ES-I3 (cell line): ENCODE data around the gene MAMDC4.
"Not testable (repeated sequence)": the region's sequence is repeated elsewhere in the genome, so short reads cannot be mapped to it uniquely, and the experiment has no call there.

Experiments
- H3K36me3 ChIP-seq: 2 replicates; pipeline ENCODE4 v1.6.1; 2013; ENCODE audit warnings: mild to moderate bottlenecking, low read length, control low read depth, moderate library complexity; ENCODE audit not compliant: insufficient read depth
- H3K4me1 ChIP-seq: 2 replicates; pipeline ENCODE4 v1.6.1; 2013; ENCODE audit warnings: mild to moderate bottlenecking, control low read depth, low read length; ENCODE audit not compliant: insufficient read depth
- H3K9ac ChIP-seq: 2 replicates; pipeline ENCODE4 v1.6.1; 2013; ENCODE audit warnings: low read depth, mild to moderate bottlenecking, low read length, moderate library complexity
- H3K9me3 ChIP-seq: 2 replicates; pipeline ENCODE4 v1.6.1; 2013; ENCODE audit warnings: mild to moderate bottlenecking, low read length, moderate library complexity; ENCODE audit not compliant: control insufficient read depth, insufficient read depth

The MAMDC4 gene

DNA sequence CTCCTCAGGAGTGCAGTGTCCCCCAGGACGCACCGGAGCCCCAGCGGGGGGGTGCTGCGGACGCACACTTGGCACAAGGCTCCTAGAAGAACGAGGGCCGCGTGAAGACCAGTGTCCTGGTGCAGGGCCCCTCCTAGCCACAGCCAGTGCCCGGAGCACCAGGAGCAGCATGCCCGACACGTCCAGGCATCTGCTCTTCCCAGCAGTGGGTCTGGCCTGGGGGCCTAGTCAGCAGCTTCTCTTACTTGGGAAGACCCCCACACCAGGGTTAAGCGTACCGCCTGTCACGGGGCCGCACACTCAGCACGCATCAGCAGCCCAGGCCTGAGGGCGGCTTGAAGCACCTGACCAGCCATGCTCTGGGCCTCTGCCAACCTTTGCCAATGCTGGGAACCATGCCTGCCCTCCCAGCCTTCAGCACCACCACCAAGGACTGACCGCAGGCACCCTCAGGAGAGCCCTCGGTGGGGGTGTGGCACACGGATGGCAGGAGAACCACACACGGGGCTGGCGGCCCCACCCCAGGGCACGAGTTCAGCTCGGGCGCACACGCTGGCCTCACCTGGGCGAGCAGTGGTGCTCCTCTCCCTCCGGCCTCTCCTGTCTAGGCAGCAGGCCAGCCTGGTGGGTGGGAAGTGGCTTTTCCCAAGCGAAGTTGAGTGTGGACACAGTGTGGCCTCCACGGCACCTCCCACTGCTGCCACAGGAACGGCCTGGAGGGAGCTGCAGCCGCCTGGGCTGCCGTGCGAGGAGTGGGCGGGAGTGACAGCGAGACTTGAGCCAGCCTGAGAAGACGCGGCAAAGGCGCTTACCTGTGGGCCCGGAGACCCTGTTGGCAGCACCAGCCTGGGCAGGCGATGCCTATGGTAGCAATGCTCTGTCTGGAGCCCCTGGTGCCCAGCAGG, 21.9 kb upstream of the MAMDC4 start:
- Histone ChIP-seq H3K36me3 (no peaks in the 10 kb centered on the region; the same call in none of the 2 replicates), H3K9ac (no peak overlapping the region), H3K4me1 (no peaks in the 10 kb centered on the region), H3K9me3 (no peaks in the 10 kb centered on the region)

DNA sequence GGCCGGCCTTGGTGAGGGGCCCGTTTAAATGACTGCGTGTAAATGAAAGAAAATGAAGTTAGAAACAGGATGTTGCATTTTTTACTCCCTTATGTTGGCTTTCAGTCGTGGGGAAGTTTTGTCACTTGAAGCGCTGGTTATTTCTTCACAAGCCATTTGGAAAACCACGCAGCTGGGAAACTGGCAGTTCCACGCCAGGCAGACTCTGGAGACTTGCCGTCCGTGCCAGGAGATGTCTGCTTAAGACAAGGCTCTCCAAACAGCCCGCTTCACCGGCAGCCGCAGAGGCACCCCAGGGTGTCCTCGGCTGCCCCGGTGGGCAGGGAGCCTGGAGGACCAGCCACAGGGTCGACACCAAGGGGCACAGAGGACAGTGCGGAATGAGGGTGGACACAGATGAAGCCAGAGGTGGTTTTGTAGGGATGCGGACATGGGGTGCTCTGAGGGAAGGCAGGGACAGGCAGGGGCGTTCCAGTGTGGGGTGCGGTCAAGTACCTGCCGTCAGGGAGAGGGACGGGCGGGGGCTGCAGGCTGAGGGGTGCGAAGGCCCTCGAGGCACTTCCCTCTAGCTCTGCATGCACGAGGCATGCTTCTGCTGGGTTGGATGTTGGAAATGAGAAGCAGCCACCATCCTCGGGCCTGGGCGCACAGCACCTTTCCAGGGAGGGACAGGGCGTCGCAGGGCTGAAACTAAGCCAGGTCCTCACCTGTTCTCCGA, 21.0 kb upstream of the MAMDC4 start:
- no peaks in the 10 kb centered on the region for H3K4me1 ChIP-seq
- no peaks in the 10 kb centered on the region; the same call in none of the 2 replicates for H3K36me3 ChIP-seq
- no peaks in the 10 kb centered on the region for H3K9me3 ChIP-seq
- H3K9ac ChIP-seq, result no peak overlapping the region

DNA sequence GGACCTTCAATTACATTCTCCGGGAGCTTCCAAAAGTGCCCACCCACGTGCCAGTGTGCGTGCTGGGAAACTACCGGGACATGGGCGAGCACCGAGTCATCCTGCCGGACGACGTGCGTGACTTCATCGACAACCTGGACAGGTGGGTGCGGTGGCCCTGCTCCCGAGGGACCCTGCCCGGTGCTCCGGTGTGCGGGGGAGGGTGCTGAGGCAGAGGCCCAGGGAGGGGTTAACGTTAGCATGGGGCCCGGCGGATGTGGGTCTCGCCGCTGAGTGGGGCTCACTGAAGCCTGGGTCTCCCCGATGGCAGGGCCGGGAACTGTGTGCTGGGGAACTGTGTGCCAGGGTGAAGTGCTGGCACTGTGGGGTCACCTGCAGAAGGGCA, 20.4 kb upstream of the MAMDC4 start:
- H3K36me3 ChIP-seq, result no peaks in the 10 kb centered on the region; the same call in none of the 2 replicates
- H3K4me1 ChIP-seq, result no peaks in the 10 kb centered on the region
- no peak overlapping the region for H3K9ac ChIP-seq
- no peaks in the 10 kb centered on the region for H3K9me3 ChIP-seq

DNA sequence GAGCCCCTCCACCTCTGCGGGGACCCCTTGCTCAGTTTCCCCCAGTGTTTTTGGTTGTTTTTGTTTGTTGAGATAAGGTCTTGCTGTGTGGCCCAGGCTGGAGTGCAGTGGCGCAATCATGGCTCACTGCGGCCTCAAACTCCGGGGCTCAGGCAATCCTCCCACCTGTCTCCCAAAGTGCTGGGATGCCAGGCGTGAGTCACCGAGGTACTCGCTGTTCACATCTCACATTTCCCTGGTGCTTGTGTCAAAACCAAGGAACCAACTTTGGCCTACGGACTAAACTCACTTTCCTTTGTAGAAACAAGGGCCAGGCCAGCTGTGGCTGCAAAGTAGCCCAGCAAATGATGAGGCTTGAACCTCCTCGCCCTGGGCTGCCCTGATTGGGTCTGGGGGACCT, 19.6 kb upstream of the MAMDC4 start:
- Histone ChIP-seq H3K9ac (no peak overlapping the region), H3K4me1 (no peaks in the 10 kb centered on the region), H3K9me3 (no peaks in the 10 kb centered on the region), H3K36me3 (no peaks in the 10 kb centered on the region; the same call in none of the 2 replicates)

DNA sequence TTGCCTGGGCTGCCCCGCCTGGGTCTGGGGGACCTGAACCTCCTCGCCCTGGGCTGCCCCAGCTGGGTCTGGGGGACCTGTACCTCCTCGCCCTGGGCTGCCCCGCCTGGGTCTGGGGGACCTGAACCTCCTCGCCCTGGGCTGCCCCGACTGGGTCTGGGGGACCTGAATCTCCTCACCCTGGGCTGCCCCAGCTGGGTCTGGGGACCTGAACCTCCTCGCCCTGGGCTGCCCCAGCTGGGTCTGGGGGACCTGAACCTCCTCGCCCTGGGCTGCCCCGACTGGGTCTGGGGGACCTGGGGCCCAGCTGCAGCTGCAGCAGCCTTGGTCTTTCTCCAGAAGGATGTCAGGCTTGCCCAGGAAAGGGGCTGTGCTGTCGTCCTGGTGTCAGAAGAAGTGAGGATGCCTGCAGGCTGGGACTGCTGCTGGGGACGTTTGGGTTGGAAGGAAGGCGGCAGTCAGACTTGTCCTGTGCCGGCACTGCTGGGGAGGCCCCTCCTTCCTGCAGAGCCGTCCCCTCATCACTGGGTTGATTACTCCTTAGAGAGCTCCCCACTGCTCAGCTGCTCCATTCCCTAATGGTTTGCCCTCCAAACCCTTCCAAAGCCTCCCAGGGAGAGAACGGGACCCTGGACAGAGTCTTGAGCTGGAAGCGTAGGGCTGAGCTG, 18.6 kb upstream of the MAMDC4 start:
- not testable (repeated sequence) for H3K9ac ChIP-seq, H3K36me3 ChIP-seq, H3K4me1 ChIP-seq, H3K9me3 ChIP-seq

DNA sequence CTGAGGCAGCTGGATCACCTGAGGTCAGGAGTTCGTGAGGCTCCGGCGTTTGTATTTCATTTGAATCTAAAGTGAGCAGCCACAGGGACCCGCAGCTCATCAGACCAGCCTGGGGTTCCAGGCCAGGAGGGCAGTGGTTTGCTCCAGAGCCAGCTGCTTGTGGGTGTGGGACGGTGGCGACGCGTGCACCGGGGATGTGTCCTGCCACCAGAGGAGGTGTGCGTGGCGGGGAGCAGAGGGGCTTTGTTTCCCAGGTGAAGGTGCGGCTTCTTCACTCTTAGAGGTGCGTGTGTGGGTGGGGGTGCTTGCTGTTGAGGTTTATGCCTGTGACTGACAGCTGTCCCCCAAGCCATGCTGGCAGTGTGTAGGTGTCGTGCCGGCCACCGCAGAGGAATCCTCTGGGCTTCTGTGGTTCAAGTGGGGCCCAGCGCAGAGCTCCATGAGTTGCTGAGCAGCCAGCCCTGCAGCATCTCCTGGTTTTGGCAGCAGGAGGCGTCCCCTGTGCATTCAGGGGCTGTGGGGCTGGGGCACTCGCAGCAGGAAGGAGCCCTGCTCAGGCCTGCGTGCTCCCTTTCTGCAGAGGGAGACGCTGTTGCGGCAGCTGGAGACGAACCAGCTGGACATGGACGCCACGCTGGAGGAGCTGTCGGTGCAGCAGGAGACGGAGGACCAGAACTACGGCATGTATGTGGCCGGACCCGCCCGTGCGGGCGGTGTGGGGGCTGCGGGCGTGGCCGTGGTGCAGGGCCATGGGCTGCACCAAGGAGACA, 16.8 kb upstream of the MAMDC4 start:
- Histone ChIP-seq H3K9ac (no peak overlapping the region), H3K4me1 (peaks cover 4% of the 10 kb centered on the region; the same call in 1 of the 2 replicates), H3K36me3 (no peaks in the 10 kb centered on the region; the same call in 1 of the 2 replicates), H3K9me3 (no peaks in the 10 kb centered on the region)

DNA sequence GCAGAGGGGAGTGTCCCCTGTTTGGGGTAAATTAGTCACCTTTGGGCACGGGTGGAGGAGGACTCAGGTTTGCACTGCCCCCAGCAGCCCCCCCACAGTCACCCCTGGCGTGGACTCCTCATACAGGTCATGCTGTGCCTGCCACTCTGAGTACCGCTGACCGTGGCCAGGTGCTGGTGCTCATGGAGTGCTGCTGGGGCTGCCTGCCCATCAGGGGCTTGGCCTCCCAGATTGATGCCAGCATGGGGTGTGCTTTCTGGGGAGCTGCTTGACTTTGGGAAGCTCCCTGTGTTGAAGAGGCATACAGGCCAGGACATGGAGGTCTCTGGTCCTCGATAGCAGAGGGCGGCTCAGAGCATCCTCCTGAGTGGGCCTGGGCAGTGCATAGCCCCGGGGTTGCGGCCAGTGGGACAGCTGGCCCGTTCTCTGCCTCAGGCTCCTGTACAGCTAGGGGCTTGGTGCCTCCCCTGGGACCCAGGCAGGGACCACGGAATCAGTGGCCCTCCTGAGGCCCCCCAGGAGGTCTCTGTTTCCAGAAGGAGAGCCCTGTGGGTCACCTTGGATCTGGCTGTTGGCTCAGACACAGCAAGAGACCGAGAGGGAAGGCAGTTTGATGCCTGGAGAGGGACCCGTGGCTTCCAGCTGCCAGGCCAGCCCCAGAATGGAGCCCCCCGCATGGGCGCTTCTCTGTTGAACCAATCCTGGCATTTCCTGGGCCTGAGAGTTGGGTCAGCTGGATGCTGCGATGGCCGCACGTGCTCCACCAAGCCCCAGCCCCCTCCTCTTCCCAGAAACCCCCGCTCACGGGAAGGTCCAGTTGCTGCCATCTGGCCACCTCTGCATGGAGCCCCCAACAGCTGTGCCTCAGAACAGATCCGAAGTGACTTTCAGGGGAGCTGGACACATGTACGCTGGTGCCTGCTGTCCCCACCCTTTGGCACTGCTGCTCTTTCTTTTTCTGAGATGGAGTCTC, 15.9 kb upstream of the MAMDC4 start:
- H3K9me3 ChIP-seq, result no peaks in the 10 kb centered on the region
- H3K4me1 ChIP-seq, result peaks cover 4% of the 10 kb centered on the region; the same call in 1 of the 2 replicates
- no peak overlapping the region for H3K9ac ChIP-seq
- H3K36me3 ChIP-seq, result no peaks in the 10 kb centered on the region

DNA sequence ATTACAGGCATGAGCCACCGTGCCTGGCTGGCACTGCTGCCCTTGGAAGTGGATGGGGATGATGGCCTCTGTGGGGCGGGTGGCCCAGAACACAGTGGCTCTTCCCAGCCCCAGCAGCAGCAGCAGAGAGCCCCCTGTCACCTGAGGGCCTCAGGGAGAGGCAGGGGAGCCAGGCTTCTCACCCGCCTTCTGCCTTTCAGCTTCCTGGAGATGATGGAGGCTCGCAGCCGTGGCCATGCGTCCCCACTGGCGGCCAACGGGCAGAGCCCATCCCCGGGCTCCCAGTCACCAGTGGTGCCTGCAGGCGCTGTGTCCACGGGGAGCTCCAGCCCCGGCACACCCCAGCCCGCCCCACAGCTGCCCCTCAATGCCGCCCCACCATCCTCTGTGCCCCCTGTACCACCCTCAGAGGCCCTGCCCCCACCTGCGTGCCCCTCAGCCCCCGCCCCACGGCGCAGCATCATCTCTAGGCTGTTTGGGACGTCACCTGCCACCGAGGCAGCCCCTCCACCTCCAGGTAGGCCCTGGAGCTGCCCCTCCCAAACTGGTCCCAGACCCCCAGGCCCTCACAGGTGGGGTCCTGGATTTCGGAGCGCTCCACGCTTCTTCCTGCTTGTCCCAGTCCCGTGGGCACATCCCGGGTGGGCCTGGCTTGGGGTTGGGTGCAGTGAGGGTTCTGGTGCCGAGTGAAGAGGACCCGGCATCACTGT, 14.8 kb upstream of the MAMDC4 start:
- H3K4me1 ChIP-seq, result peaks cover 8% of the 10 kb centered on the region; the same call in 1 of the 2 replicates

DNA sequence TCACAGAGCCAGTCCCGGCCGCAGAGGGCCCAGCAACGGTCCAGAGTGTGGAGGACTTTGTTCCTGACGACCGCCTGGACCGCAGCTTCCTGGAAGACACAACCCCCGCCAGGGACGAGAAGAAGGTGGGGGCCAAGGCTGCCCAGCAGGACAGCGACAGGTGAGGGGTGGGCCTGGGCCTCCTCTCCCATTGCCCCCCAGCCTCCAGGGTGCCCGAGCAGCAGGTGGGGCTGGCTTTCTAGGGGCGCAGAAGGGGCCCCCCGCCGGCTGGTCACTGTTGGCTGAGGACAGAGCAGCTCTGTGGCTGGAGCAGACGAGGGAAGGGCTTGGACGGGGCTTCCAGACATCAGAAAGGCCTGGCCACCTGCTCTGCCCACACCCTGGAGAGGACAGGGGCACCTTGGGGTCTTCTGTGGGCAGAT, 14.3 kb upstream of the MAMDC4 start:
- not testable (repeated sequence) for H3K4me1 ChIP-seq, H3K9me3 ChIP-seq, H3K36me3 ChIP-seq, H3K9ac ChIP-seq

More for the DNA sequence above, 14.8 kb upstream of the MAMDC4 start:
- Histone ChIP-seq H3K36me3 (no peaks in the 10 kb centered on the region), H3K9me3 (no peaks in the 10 kb centered on the region), H3K9ac (no peak overlapping the region)

DNA sequence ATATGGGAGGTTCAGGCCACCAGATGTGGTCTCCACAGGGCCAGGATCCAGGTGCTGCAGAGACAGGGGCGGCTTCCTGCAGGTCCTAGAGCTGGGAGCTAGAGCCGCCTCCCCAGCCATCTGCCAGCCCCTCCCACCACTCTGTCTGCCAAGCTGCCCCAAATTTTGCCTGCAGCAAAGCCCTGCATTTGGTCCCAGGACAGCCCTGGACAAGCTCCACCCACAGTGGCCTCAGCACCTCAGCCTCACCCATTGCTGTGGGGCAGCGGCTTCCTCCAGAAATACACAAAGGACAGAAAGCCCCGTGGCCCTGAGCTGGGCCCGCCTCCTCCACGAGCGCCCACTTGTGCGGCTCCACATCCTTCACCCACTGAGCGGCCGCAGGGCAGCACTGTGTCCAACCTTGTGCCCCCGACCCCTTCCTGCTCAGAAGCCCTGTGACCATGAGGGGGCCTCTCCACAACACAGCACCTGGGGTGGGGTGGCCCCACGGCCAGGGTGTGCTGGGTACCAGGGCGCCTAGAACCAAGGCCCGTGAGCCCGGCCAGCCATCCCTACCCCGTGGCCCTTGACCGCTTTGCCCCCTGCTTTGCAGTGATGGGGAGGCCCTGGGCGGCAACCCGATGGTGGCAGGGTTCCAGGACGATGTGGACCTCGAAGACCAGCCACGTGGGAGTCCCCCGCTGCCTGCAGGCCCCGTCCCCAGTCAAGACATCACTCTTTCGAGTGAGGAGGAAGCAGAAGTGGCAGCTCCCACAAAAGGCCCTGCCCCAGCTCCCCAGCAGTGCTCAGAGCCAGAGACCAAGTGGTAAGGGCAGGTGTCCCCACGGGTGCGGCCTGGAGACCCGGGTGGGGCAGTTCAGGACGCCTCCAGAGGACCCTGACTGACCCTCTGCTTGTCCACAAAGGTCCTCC, 13.6 kb upstream of the MAMDC4 start:
- Histone ChIP-seq H3K4me1 (peaks cover 8% of the 10 kb centered on the region; the same call in 1 of the 2 replicates), H3K9me3 (no peaks in the 10 kb centered on the region), H3K36me3 (no peaks in the 10 kb centered on the region), H3K9ac (no peak overlapping the region)

DNA sequence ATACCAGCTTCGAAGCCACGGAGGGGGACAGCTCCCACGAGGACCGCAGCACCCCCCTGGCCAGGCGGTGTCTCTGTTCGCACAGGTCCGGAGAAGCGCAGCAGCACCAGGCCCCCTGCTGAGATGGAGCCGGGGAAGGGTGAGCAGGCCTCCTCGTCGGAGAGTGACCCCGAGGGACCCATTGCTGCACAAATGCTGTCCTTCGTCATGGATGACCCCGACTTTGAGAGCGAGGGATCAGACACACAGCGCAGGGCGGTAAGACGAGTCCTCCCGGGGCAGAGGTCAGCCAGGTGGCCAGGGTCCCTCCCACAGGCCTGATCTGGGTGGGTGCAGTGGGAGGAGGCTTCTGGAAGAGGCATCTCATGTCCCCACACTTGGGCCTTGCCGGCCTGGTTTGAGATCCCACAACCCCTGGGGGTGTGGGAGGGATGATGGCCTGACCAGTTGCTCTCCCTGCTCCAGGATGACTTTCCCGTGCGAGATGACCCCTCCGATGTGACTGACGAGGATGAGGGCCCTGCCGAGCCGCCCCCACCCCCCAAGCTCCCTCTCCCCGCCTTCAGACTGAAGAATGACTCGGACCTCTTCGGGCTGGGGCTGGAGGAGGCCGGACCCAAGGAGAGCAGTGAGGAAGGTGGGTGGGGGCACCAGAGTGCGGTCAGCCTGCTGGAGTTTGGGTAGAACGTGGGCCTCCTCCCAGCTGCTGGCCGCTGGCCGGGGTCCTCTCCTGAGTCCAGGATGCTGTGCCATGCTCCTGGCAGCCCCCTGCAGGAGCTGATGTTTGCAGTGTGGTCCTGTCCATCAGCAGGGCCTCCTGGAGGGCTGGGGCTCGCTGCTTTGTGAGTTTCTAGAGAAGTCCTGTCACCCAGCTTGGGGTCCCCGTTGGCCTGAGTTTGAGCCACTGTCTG, 12.7 kb upstream of the MAMDC4 start:
- Histone ChIP-seq H3K9me3 (no peaks in the 10 kb centered on the region), H3K4me1 (peaks cover 8% of the 10 kb centered on the region; the same call in 1 of the 2 replicates), H3K9ac (no peak overlapping the region), H3K36me3 (no peaks in the 10 kb centered on the region)
